ENCODE data around the gene LINGO4.
A peak's percentile ranks its signal among the peaks of the same experiment; 100 is the strongest.
"Not testable (repeated sequence)": the region's sequence is repeated elsewhere in the genome, so short reads cannot be mapped to it uniquely, and the experiment has no call there.

The LINGO4 gene

GRCh38 chr1:151809985-151810556 is 4.9 kb upstream of the LINGO4 start:
- DNase-seq, result no peak

GRCh38 chr1:151809290-151809984 is 4.2 kb upstream of the LINGO4 start:
- no peak for DNase-seq

- no peak for DNase-seq
Observed at GRCh38 chr1:151807766-151808165, 2.5 kb upstream of the LINGO4 start.

- DNase-seq, result no peak
Observed at GRCh38 chr1:151807131-151807530, 1.9 kb upstream of the LINGO4 start.

- DNase-seq, result no peak
Observed at GRCh38 chr1:151806170-151806569, 951 bp upstream of the LINGO4 start.

- no peak for DNase-seq
Observed at GRCh38 chr1:151803915-151804314, 1.3 kb downstream of the LINGO4 start.

- DNase-seq, result no peak
Observed at GRCh38 chr1:151803164-151803563, 2.1 kb downstream of the LINGO4 start.

- DNase-seq, result no peak
Observed at GRCh38 chr1:151802372-151802771, 2.8 kb downstream of the LINGO4 start.

GRCh38 chr1:151801846-151802245 is 3.4 kb downstream of the LINGO4 start:
- no peak for DNase-seq

- DNase-seq, result no peak
Observed at GRCh38 chr1:151801310-151801820, 3.9 kb downstream of the LINGO4 start.

GRCh38 chr1:151800830-151801229 is 4.4 kb downstream of the LINGO4 start:
- DNase-seq, result no peak

GRCh38 chr1:151799179-151800022 is 5.8 kb downstream of the LINGO4 start:
- DNase-seq, result no peak

- DNase-seq, result no peak
Observed at GRCh38 chr1:151798571-151798970, 6.6 kb downstream of the LINGO4 start.

- DNase-seq, result no peak
Observed at GRCh38 chr1:151790940-151791651, 14.1 kb downstream of the LINGO4 start.

- DNase-seq, result peak; percentile 97
Observed at GRCh38 chr1:151790071-151790939, 14.9 kb downstream of the LINGO4 start, which contains the start of gene TDRKH. Gene TDRKH (minus strand): TSS chr1:151790500. CDS start chr1:151783022, 7,478 bp downstream.

- DNase-seq, result no peak
Observed at GRCh38 chr1:151787689-151788088, 17.5 kb downstream of the LINGO4 start.

GRCh38 chr1:151783796-151784195 is 21.4 kb downstream of the LINGO4 start:
- no peak for DNase-seq

GRCh38 chr1:151782741-151783140 is 22.5 kb downstream of the LINGO4 start:
- DNase-seq, result no peak

GRCh38 chr1:151782026-151782425 is 23.2 kb downstream of the LINGO4 start:
- DNase-seq, result not testable (repeated sequence)

- DNase-seq, result not testable (repeated sequence)
Observed at GRCh38 chr1:151780736-151781135, 24.5 kb downstream of the LINGO4 start.

- DNase-seq, result no peak
Observed at GRCh38 chr1:151779852-151780251, 25.4 kb downstream of the LINGO4 start.

GRCh38 chr1:151777317-151777716 is 27.9 kb downstream of the LINGO4 start:
- DNase-seq, result no peak
